ENCODE data around the gene KCND3. TPM values are rescaled to one million over a fixed set of nuclear protein-coding genes. Genes with fewer than 3 reads are reported as not detected.
A peak's percentile ranks its signal among the peaks of the same experiment; 100 is the strongest.

KCND3 gene
- total RNA-seq: 2.1 TPM in 2 replicates
- long read RNA-seq, partial matches to known transcripts: 0 of 2 reads
- long read RNA-seq, other reads (novel, unspliced or antisense): 2 of 2 reads

DNA sequence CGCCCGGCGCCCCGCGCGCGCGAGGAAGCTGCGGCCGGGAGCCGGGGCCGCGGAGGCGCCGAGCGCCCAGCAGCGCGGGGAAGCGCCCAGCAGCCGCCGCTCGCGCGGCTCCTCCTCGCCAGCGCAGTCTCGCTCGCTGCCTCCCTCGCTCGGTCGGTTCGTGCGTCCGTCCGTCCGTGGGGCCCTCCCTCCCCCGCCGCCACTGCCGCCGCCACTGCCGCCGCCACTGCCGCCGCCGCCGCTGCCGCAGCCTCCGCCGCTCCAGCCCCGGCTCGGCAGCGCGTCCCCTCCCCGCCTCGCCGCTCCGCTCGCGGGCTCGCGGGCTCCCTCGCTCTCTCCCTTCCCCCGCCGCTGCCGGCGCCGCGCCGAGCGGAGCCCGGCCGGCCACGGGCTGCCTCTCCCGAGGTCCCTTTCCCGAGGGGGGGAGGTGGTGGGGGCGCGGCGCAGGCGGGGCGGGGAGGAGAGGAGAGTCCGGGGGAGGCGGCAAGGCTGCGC, at the start of gene KCND3:
KCND3 (minus strand) TSS at position 138 of the 495 bp plus-strand sequence.
- peaks cover 18% of the 10 kb centered on the region for H3K4me1 Mint-ChIP-seq (ENCODE audit: unreplicated experiment)
- no peaks in the 10 kb centered on the region for H3K36me3 Mint-ChIP-seq (ENCODE audit: unreplicated experiment)
- no peaks in the 10 kb centered on the region for H3K9me3 Mint-ChIP-seq (ENCODE audit: unreplicated experiment)
- H3K27ac Mint-ChIP-seq (ENCODE audit: unreplicated experiment): no peak within 1 kb of the TSS
- peak within 1 kb of the TSS; percentile 78 for H3K4me3 Mint-ChIP-seq (ENCODE audit: unreplicated experiment)
- peaks cover 62% of the 10 kb centered on the region for H3K27me3 Mint-ChIP-seq (ENCODE audit: unreplicated experiment)
- DNase-seq (ENCODE audit: extremely low spot score, unreplicated experiment): no peak
- TF ChIP-seq, protein P1, sequence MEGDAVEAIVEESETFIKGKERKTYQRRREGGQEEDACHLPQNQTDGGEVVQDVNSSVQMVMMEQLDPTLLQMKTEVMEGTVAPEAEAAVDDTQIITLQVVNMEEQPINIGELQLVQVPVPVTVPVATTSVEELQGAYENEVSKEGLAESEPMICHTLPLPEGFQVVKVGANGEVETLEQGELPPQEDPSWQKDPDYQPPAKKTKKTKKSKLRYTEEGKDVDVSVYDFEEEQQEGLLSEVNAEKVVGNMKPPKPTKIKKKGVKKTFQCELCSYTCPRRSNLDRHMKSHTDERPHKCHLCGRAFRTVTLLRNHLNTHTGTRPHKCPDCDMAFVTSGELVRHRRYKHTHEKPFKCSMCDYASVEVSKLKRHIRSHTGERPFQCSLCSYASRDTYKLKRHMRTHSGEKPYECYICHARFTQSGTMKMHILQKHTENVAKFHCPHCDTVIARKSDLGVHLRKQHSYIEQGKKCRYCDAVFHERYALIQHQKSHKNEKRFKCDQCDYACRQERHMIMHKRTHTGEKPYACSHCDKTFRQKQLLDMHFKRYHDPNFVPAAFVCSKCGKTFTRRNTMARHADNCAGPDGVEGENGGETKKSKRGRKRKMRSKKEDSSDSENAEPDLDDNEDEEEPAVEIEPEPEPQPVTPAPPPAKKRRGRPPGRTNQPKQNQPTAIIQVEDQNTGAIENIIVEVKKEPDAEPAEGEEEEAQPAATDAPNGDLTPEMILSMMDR (IDR thresholded peaks at IDR 0.05): no peak

DNA sequence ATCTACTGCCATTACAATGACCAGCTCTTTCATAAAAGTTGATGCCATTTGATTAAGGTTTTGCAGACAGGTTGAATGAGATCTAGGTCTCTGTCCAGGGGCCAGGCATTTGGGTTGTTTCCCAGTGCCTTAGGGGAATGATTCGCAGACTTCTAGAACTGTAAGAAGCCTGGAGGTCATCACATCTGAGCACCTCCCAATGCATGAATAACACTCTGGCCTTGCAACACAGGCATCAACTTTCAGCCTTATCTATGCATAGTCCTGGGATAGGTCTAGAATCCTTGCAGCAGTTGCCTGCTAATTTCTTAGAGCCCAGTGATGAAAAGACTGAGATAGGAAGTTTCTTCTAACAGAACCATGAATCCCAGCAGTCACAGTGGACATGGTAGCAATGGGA, 44.8 kb upstream of the KCND3 start:
- Mint-ChIP-seq H3K27me3 (ENCODE audit: unreplicated experiment) (peaks cover 6% of the 10 kb centered on the region), H3K36me3 (ENCODE audit: unreplicated experiment) (no peaks in the 10 kb centered on the region), H3K4me1 (ENCODE audit: unreplicated experiment) (no peaks in the 10 kb centered on the region), H3K4me3 (ENCODE audit: unreplicated experiment) (no peak overlapping the region), H3K9me3 (ENCODE audit: unreplicated experiment) (no peaks in the 10 kb centered on the region), H3K27ac (ENCODE audit: unreplicated experiment) (no peak overlapping the region)
- TF ChIP-seq, protein P1 (IDR thresholded peaks at IDR 0.05): no peak
- no peak for DNase-seq (ENCODE audit: extremely low spot score, unreplicated experiment)

DNA sequence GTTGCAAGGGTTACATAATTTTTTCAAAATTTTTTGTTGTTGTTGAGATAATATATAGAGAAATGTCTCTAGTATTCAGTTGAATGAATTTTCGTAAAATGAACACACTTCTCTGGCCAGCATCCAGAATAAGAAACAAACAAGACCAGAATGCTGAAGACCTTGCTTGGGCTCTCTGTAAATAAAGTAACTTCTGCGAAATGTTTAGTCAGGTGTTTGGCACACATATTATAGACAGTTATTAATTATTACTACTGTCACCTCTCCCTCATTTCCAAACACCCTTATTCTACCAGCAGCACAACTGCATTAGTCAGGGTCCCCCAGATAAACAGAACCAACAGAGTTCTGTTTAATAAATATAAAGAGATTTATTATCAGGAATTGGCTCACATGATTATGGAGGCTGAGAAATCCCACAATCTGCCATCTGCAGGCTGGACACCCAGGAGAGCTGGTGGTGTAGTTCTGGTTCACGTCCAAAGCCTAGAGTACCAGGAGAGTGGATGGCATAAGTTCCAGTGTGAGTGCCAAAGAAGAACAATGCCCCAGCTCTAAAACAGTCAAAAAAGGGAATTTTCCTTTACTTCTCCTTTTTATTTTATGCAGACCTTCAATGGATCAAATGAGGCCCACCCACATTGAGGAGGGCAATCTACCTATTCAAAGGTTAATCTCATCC, 44.1 kb upstream of the KCND3 start:
- Mint-ChIP-seq H3K27ac (ENCODE audit: unreplicated experiment) (no peak overlapping the region), H3K4me3 (ENCODE audit: unreplicated experiment) (no peak overlapping the region), H3K27me3 (ENCODE audit: unreplicated experiment) (peaks cover 6% of the 10 kb centered on the region), H3K9me3 (ENCODE audit: unreplicated experiment) (no peaks in the 10 kb centered on the region), H3K4me1 (ENCODE audit: unreplicated experiment) (no peaks in the 10 kb centered on the region), H3K36me3 (ENCODE audit: unreplicated experiment) (no peaks in the 10 kb centered on the region)
- no peak for DNase-seq (ENCODE audit: extremely low spot score, unreplicated experiment)
- TF ChIP-seq, protein P1 (IDR thresholded peaks at IDR 0.05): no peak

DNA sequence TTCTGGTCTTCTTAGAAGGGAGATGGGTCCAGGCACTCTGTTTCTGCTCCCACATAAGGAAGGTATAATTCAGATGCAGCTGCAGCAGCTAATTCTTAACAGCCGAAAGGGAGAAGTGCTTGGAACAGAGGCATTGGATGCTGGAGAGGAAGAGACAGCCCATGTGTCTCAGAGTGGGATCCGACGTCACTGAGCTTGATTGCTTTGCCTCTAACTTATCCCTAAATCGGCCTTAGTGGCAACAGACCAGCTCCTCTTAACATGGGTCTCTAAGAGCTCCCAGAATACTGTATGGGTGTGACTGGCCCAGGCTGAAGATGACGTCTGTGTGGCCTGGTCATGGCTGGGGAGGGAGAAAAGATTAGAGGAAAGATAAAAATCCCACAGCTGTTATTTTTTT, 40.7 kb upstream of the KCND3 start:
- Mint-ChIP-seq H3K4me3 (ENCODE audit: unreplicated experiment) (no peak overlapping the region), H3K9me3 (ENCODE audit: unreplicated experiment) (no peaks in the 10 kb centered on the region), H3K27me3 (ENCODE audit: unreplicated experiment) (no peaks in the 10 kb centered on the region), H3K4me1 (ENCODE audit: unreplicated experiment) (no peaks in the 10 kb centered on the region), H3K27ac (ENCODE audit: unreplicated experiment) (no peak overlapping the region), H3K36me3 (ENCODE audit: unreplicated experiment) (no peaks in the 10 kb centered on the region)
- no peak for DNase-seq (ENCODE audit: extremely low spot score, unreplicated experiment)
- TF ChIP-seq, protein P1 (IDR thresholded peaks at IDR 0.05): no peak

DNA sequence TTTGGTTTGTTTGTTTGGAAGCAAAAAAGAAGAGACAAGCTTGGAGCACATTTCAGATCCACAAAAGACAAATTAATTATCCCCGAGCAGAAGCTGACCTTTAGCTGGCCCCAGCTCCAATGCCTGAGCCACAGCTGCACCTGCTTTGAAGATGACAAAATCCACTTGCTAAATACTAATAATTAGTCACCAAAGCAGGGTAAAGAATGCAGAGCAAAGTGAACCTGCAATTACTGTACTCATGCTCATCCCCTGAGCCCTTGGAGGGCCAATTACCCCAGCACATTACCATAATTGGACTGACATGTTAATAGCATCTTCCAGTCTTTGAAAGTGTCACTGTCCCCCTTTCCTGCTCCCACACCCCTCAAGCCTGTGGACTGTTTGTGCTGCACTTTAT, 38.2 kb upstream of the KCND3 start:
- no peak for DNase-seq (ENCODE audit: extremely low spot score, unreplicated experiment)
- H3K4me1 Mint-ChIP-seq (ENCODE audit: unreplicated experiment): no peaks in the 10 kb centered on the region
- H3K27me3 Mint-ChIP-seq (ENCODE audit: unreplicated experiment): no peaks in the 10 kb centered on the region
- H3K4me3 Mint-ChIP-seq (ENCODE audit: unreplicated experiment): no peak overlapping the region
- H3K36me3 Mint-ChIP-seq (ENCODE audit: unreplicated experiment): no peaks in the 10 kb centered on the region
- no peaks in the 10 kb centered on the region for H3K9me3 Mint-ChIP-seq (ENCODE audit: unreplicated experiment)
- TF ChIP-seq, protein P1 (IDR thresholded peaks at IDR 0.05): no peak
- H3K27ac Mint-ChIP-seq (ENCODE audit: unreplicated experiment): no peak overlapping the region
